ENCODE measurements around the gene CORIN. TPM values are rescaled to one million over a fixed set of nuclear protein-coding genes. Genes with fewer than 3 reads are reported as not detected.

Gene CORIN
- total and polyA plus RNA-seq, 7 experiments from 2014 or later = 0.07 to 0.19 (median 0.08) TPM; not detected in 4

- Mint-ChIP-seq H3K9me3 (peaks cover 0 to 4% (median 0%) of the 10 kb centered on the region in 11 donors), H3K27me3 (peaks cover 0 to 9% (median 5%) of the 10 kb centered on the region in 5 donors), H3K4me3 (no peak overlapping the region), H3K36me3 (peaks cover 0 to 5% (median 0%) of the 10 kb centered on the region in 5 donors), H3K27ac (no peak overlapping the region), H3K4me1 (no peaks in the 10 kb centered on the region)
- ChIA-PET CTCF (interaction anchor here (0.6 kb wide), 1 partner anchor 53 kb away, joined by 3 read pairs; no protein-coding TSS in a partner anchor), POLR2A (no interaction called here)
- DNase-seq (no peak), ATAC-seq (no peak)
- Histone ChIP-seq H3K4me3 (ENCODE audit: low read length) (no peak overlapping the region), H3K4me1 (ENCODE audit: control insufficient read depth in 2 of 2, insufficient read depth in 2 of 2, low read length in 2 of 2) (no peaks in the 10 kb centered on the region), H3K27ac (ENCODE audit: low read depth, low read length) (no peak overlapping the region), H3K27me3 (ENCODE audit: control insufficient read depth in 2 of 2, insufficient read depth in 2 of 2, low read length in 2 of 2) (no peaks in the 10 kb centered on the region), H3K36me3 (ENCODE audit: control insufficient read depth in 2 of 3, insufficient read depth in 3 of 3, low read length in 3 of 3) (no peaks in the 10 kb centered on the region), H3K9me3 (ENCODE audit: control insufficient read depth in 2 of 3, low read length in 3 of 3) (no peaks in the 10 kb centered on the region)
- intact Hi-C loops (cut with micrococcal nuclease) = no loop called here
Observed at GRCh38 chr4:47615385-47615784, 222.5 kb downstream of the CORIN start.

GRCh38 chr4:47612116-47613023 is 225.5 kb downstream of the CORIN start:
- H3K4me1 ChIP-seq (ENCODE audit: control insufficient read depth in 2 of 2, insufficient read depth in 2 of 2, low read length in 2 of 2) = no peaks in the 10 kb centered on the region
- CTCF ChIA-PET = no interaction called here
- no peaks in the 10 kb centered on the region for H3K4me1 Mint-ChIP-seq

DNA sequence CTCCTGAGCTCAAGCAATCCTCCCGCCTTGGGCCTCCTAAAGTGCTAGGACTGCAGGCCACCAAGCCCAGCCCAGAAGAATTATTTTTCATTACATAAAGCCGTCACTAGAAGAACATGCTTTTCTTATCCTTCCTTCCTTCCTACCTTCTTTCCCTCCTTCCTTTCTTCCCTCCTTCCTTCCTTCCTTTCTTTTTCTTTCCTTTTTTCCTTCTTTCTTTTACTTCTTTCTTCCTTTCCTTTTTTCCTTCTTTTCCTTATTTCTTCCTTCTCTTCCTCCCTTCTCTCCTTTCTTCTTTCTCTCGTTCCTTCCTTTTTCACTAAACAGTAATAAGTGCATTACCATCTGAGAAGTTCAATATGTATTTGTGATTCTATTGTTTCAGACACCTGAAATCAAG is 231.4 kb downstream of the CORIN start:
- Histone ChIP-seq H3K4me3 (ENCODE audit: low read length) (no peak overlapping the region), H3K27ac (ENCODE audit: low read depth, low read length) (no peak overlapping the region), H3K36me3 (ENCODE audit: control insufficient read depth in 2 of 3, insufficient read depth in 3 of 3, low read length in 3 of 3) (no peaks in the 10 kb centered on the region), H3K4me1 (ENCODE audit: control insufficient read depth in 2 of 2, insufficient read depth in 2 of 2, low read length in 2 of 2) (no peaks in the 10 kb centered on the region), H3K9me3 (ENCODE audit: control insufficient read depth in 2 of 3, low read length in 3 of 3) (no peaks in the 10 kb centered on the region), H3K27me3 (ENCODE audit: control insufficient read depth in 2 of 2, insufficient read depth in 2 of 2, low read length in 2 of 2) (no peaks in the 10 kb centered on the region)
- Mint-ChIP-seq H3K27me3 (peaks cover 0 to 9% (median 6%) of the 10 kb centered on the region in 5 donors), H3K27ac (no peak overlapping the region), H3K4me1 (no peaks in the 10 kb centered on the region), H3K4me3 (no peak overlapping the region), H3K36me3 (no peaks in the 10 kb centered on the region), H3K9me3 (peaks cover 0 to 5% (median 2%) of the 10 kb centered on the region in 11 donors)
- ChIA-PET POLR2A (no interaction called here), CTCF (no interaction called here)
- no peak for DNase-seq
- ATAC-seq = no peak
- intact Hi-C loops (cut with micrococcal nuclease) = no loop called here

More at GRCh38 chr4:47612116-47613023, 225.5 kb downstream of the CORIN start:
- peaks cover 0 to 5% (median 0%) of the 10 kb centered on the region in 5 donors for H3K36me3 Mint-ChIP-seq
- no peak for ATAC-seq
- Histone ChIP-seq H3K36me3 (ENCODE audit: control insufficient read depth in 2 of 3, insufficient read depth in 3 of 3, low read length in 3 of 3) (no peaks in the 10 kb centered on the region), H3K27me3 (ENCODE audit: control insufficient read depth in 2 of 2, insufficient read depth in 2 of 2, low read length in 2 of 2) (no peaks in the 10 kb centered on the region), H3K4me3 (ENCODE audit: low read length) (no peak overlapping the region), H3K27ac (ENCODE audit: low read depth, low read length) (no peak overlapping the region), H3K9me3 (ENCODE audit: control insufficient read depth in 2 of 3, low read length in 3 of 3) (no peaks in the 10 kb centered on the region)
- intact Hi-C loops (cut with micrococcal nuclease) = no loop called here
- no peak overlapping the region for H3K27ac Mint-ChIP-seq
- peaks cover 0 to 9% (median 5%) of the 10 kb centered on the region in 5 donors for H3K27me3 Mint-ChIP-seq
- POLR2A ChIA-PET = no interaction called here
- no peak for DNase-seq
- no peak overlapping the region for H3K4me3 Mint-ChIP-seq
- H3K9me3 Mint-ChIP-seq = peaks cover 0 to 4% (median 0%) of the 10 kb centered on the region in 11 donors

DNA sequence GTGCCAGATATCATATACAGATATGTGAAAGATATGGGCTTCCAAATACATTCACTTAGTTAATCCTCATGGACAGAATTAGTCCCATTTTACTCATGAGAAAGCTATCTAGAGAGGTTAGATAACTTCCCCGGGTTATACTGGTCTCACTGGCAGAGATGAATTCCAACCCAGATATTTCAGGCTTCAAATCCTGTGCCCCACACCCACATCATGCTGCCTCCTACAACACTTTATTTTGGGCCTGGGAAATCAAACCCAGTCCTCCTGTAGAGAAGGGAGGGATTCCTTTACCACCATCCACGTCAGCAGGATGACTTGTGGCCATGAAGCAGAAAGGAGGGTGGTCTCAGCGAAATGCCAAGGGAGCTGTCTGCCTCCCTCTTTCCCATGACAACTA is 239.0 kb downstream of the CORIN start:
- ATAC-seq = no peak
- intact Hi-C loops (cut with micrococcal nuclease) = no loop called here
- POLR2A ChIA-PET = no interaction called here

GRCh38 chr4:47598320-47598719 is 239.5 kb downstream of the CORIN start:
- H3K27me3 ChIP-seq (ENCODE audit: control insufficient read depth in 2 of 2, insufficient read depth in 2 of 2, low read length in 2 of 2) = no peaks in the 10 kb centered on the region
- peaks cover 0 to 2% (median 0%) of the 10 kb centered on the region in 11 donors for H3K9me3 Mint-ChIP-seq
- H3K9me3 ChIP-seq (ENCODE audit: control insufficient read depth in 2 of 3, low read length in 3 of 3) = no peaks in the 10 kb centered on the region
- intact Hi-C loops (cut with micrococcal nuclease) = no loop called here
- H3K36me3 Mint-ChIP-seq = peaks cover 0 to 4% (median 0%) of the 10 kb centered on the region in 5 donors
- no peaks in the 10 kb centered on the region for H3K4me1 ChIP-seq (ENCODE audit: control insufficient read depth in 2 of 2, insufficient read depth in 2 of 2, low read length in 2 of 2)
- no peak overlapping the region for H3K4me3 ChIP-seq (ENCODE audit: low read length)
- ATAC-seq = no peak
- no peak overlapping the region for H3K27ac ChIP-seq (ENCODE audit: low read depth, low read length)
- CTCF ChIA-PET = no interaction called here
- peaks cover 0 to 2% (median 0%) of the 10 kb centered on the region in 5 donors for H3K27me3 Mint-ChIP-seq
- H3K27ac Mint-ChIP-seq = no peak overlapping the region
- POLR2A ChIA-PET = no interaction called here
- H3K4me1 Mint-ChIP-seq = no peaks in the 10 kb centered on the region
- DNase-seq = no peak
- H3K36me3 ChIP-seq (ENCODE audit: control insufficient read depth in 2 of 3, insufficient read depth in 3 of 3, low read length in 3 of 3) = no peaks in the 10 kb centered on the region
- no peak overlapping the region for H3K4me3 Mint-ChIP-seq

More for the DNA sequence above, 239.0 kb downstream of the CORIN start:
- Histone ChIP-seq H3K4me1 (ENCODE audit: control insufficient read depth in 2 of 2, insufficient read depth in 2 of 2, low read length in 2 of 2) (no peaks in the 10 kb centered on the region), H3K36me3 (ENCODE audit: control insufficient read depth in 2 of 3, insufficient read depth in 3 of 3, low read length in 3 of 3) (no peaks in the 10 kb centered on the region), H3K9me3 (ENCODE audit: control insufficient read depth in 2 of 3, low read length in 3 of 3) (no peaks in the 10 kb centered on the region), H3K27ac (ENCODE audit: low read depth, low read length) (no peak overlapping the region), H3K27me3 (ENCODE audit: control insufficient read depth in 2 of 2, insufficient read depth in 2 of 2, low read length in 2 of 2) (no peaks in the 10 kb centered on the region), H3K4me3 (ENCODE audit: low read length) (no peak overlapping the region)
- DNase-seq = no peak
- CTCF ChIA-PET = no interaction called here
- Mint-ChIP-seq H3K9me3 (peaks cover 0 to 3% (median 0%) of the 10 kb centered on the region in 11 donors), H3K4me3 (no peak overlapping the region), H3K27me3 (peaks cover 0 to 2% (median 0%) of the 10 kb centered on the region in 5 donors), H3K36me3 (peaks cover 0 to 4% (median 0%) of the 10 kb centered on the region in 5 donors), H3K27ac (no peak overlapping the region), H3K4me1 (no peaks in the 10 kb centered on the region)

GRCh38 chr4:47597696-47598095 is 240.2 kb downstream of the CORIN start:
- Histone ChIP-seq H3K27ac (ENCODE audit: low read depth, low read length) (no peak overlapping the region), H3K9me3 (ENCODE audit: control insufficient read depth in 2 of 3, low read length in 3 of 3) (no peaks in the 10 kb centered on the region), H3K27me3 (ENCODE audit: control insufficient read depth in 2 of 2, insufficient read depth in 2 of 2, low read length in 2 of 2) (no peaks in the 10 kb centered on the region), H3K36me3 (ENCODE audit: control insufficient read depth in 2 of 3, insufficient read depth in 3 of 3, low read length in 3 of 3) (no peaks in the 10 kb centered on the region), H3K4me1 (ENCODE audit: control insufficient read depth in 2 of 2, insufficient read depth in 2 of 2, low read length in 2 of 2) (no peaks in the 10 kb centered on the region), H3K4me3 (ENCODE audit: low read length) (no peak overlapping the region)
- no peak overlapping the region for H3K4me3 Mint-ChIP-seq
- ChIA-PET POLR2A (no interaction called here), CTCF (no interaction called here)
- H3K27me3 Mint-ChIP-seq = peaks cover 0 to 2% (median 0%) of the 10 kb centered on the region in 5 donors
- no peak overlapping the region for H3K27ac Mint-ChIP-seq
- DNase-seq (no peak), ATAC-seq (no peak)
- no peaks in the 10 kb centered on the region for H3K4me1 Mint-ChIP-seq
- intact Hi-C loops (cut with micrococcal nuclease) = no loop called here
- H3K9me3 Mint-ChIP-seq = no peaks in the 10 kb centered on the region
- H3K36me3 Mint-ChIP-seq = peaks cover 0 to 4% (median 0%) of the 10 kb centered on the region in 5 donors

Data from naive thymus-derived CD4-positive, alpha-beta T cell (primary cell).